Spleen (tissue), 7 donors: ENCODE data around the gene KPNA6.
"Not testable (repeated sequence)": the region's sequence is repeated elsewhere in the genome, so short reads cannot be mapped to it uniquely, and the experiment has no call there.

Experiments
- POLR2A ChIP-seq, 3 donors: fragments of 450-650 bp; IDR thresholded peaks; one replicate each; pipeline ENCODE4 v1.5.1; 2017; ENCODE audit warnings: antibody characterized with exemption in 3 of 3, mild to moderate bottlenecking in 1 of 3
- POLR2AphosphoS5 ChIP-seq, 3 donors: sonication (generic); formaldehyde crosslinking; IDR thresholded peaks; one replicate each; pipeline ENCODE4 v1.5.1; 2017; ENCODE audit warnings: antibody characterized with exemption in 3 of 3
- TF ChIP-seq, protein P1 (sequence below), 11 experiments: fragments of 200-600 bp in 7 of 11; fragments of 450-650 bp in 4 of 11; sonication (generic) in 4 of 11; IDR thresholded peaks in 8 of 11; conservative IDR thresholded peaks in 3 of 11; 1 replicate in 7 of 11; 2 replicates in 4 of 11; pipeline versions ENCODE4 v1.4.0 to v1.8.0; 2016 to 2021; ENCODE audit warnings: antibody characterized with exemption in 11 of 11, inconsistent platforms in 4 of 11, mild to moderate bottlenecking in 1 of 11
- donor health status: DM: no; HTN: no; CAD: no; lungs with moderate emphysema.
- donor health status: DM: no; HTN: no; CAD: no.
- donor health status: DM: no; HTN: no; CAD: no.

GRCh38 chr1:32065613-32066488 lies 42.0 kb upstream of the KPNA6 start:
- TF ChIP-seq, protein P1, sequence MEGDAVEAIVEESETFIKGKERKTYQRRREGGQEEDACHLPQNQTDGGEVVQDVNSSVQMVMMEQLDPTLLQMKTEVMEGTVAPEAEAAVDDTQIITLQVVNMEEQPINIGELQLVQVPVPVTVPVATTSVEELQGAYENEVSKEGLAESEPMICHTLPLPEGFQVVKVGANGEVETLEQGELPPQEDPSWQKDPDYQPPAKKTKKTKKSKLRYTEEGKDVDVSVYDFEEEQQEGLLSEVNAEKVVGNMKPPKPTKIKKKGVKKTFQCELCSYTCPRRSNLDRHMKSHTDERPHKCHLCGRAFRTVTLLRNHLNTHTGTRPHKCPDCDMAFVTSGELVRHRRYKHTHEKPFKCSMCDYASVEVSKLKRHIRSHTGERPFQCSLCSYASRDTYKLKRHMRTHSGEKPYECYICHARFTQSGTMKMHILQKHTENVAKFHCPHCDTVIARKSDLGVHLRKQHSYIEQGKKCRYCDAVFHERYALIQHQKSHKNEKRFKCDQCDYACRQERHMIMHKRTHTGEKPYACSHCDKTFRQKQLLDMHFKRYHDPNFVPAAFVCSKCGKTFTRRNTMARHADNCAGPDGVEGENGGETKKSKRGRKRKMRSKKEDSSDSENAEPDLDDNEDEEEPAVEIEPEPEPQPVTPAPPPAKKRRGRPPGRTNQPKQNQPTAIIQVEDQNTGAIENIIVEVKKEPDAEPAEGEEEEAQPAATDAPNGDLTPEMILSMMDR (IDR thresholded peaks at IDR 0.05 in 8 of 11, conservative IDR thresholded peaks at IDR 0.05 in 3 of 11) = not testable (repeated sequence)
- TF ChIP-seq POLR2A, POLR2AphosphoS5 (IDR thresholded peaks at IDR 0.05): not testable (repeated sequence)
